SK-N-SH (cell line): ENCODE results near the gene ASPN. TPM values are rescaled to one million over a fixed set of nuclear protein-coding genes. Genes with fewer than 3 reads are reported as not detected.

Experiments
- CTCF ChIA-PET: fragments of 300-600, 350-600 bp; formaldehyde crosslinking; extraction: SDS; loops from one replicate; lab custom pipeline; 2021; lab: Yijun Ruan, JAX
- POLR2A ChIA-PET: fragments of 350-600 bp; sonication (Branson Sonifier 250); formaldehyde crosslinking; extraction: SDS; loops from one replicate; lab custom pipeline; 2020; ENCODE audit warnings: antibody characterized with exemption, inconsistent platforms; lab: Yijun Ruan, JAX
- DNase-seq: peaks from one replicate; pipeline ENCODE4 v3.0.0; 2012
- H2AFZ ChIP-seq: fragments of 200-600 bp; sonication (generic); 2 replicates; pipeline ENCODE4 v1.8.1; 2016; ENCODE audit warnings: antibody characterized with exemption, mild to moderate bottlenecking, low read depth
- H3F3A ChIP-seq: fragments of 200-600 bp; sonication (generic); replicated peaks from 2 replicates; pipeline ENCODE3; 2016; ENCODE audit warnings: antibody characterized with exemption, mild to moderate bottlenecking; ENCODE audit not compliant: insufficient read depth
- H3K27ac ChIP-seq, 2 experiments: fragments of 200-500 bp in 1 of 2; fragments of 200-600 bp in 1 of 2; sonication (Bioruptor generic) in 1 of 2; sonication (generic), shearing (Covaris generic) in 1 of 2; 2 replicates each; pipeline versions ENCODE4 v1.5.1 to v1.6.1; 2014 to 2016; ENCODE audit warnings: low read depth in 2 of 2, inconsistent platforms in 1 of 2, low read length in 1 of 2, mild to moderate bottlenecking in 1 of 2, mixed read lengths in 1 of 2
- H3K27me3 ChIP-seq: fragments of 200-600 bp; sonication (generic), shearing (Covaris generic); 2 replicates; pipeline ENCODE4 v1.6.1; 2016; ENCODE audit warnings: mixed run types; ENCODE audit not compliant: insufficient read depth
- H3K36me3 ChIP-seq, 2 experiments: fragments of 200-500 bp in 1 of 2; fragments of 200-600 bp in 1 of 2; sonication (Bioruptor generic) in 1 of 2; sonication (generic) in 1 of 2; replicated peaks in 1 of 2; 2 replicates each; pipeline versions ENCODE3 to v1.5.1; 2014 to 2016; ENCODE audit warnings: low read length in 1 of 2, mild to moderate bottlenecking in 1 of 2; ENCODE audit not compliant: insufficient read depth in 2 of 2, control insufficient read depth in 1 of 2
- H3K4me1 ChIP-seq, 2 experiments: fragments of 200-500 bp in 1 of 2; fragments of 200-600 bp in 1 of 2; sonication (Bioruptor generic) in 1 of 2; sonication (generic), shearing (Covaris generic) in 1 of 2; 2 replicates each; pipeline versions ENCODE4 v1.5.1 to v1.6.1; 2014 to 2016; ENCODE audit warnings: low read depth in 1 of 2, low read length in 1 of 2, mixed run types in 1 of 2; ENCODE audit not compliant: insufficient read depth in 2 of 2, control insufficient read depth in 1 of 2
- H3K4me2 ChIP-seq: fragments of 200-600 bp; sonication (generic), shearing (Covaris generic); 2 replicates; pipeline ENCODE4 v1.6.1; 2017; ENCODE audit warnings: mixed run types
- H3K4me3 ChIP-seq, 2 experiments: fragments of 200-500 bp in 1 of 2; fragments of 200-600 bp in 1 of 2; sonication (Bioruptor generic) in 1 of 2; sonication (generic), shearing (Covaris generic) in 1 of 2; 2 replicates each; pipeline versions ENCODE4 v1.5.1 to v1.8.1; 2014 to 2016; ENCODE audit warnings: low read depth in 2 of 2, inconsistent platforms in 1 of 2, low read length in 1 of 2, mild to moderate bottlenecking in 1 of 2, mixed read lengths in 1 of 2, moderate library complexity in 1 of 2
- H3K79me2 ChIP-seq: fragments of 200-600 bp; sonication (generic); 2 replicates; pipeline ENCODE4 v1.8.1; 2017; ENCODE audit warnings: mild to moderate bottlenecking; ENCODE audit not compliant: insufficient read depth
- H3K9ac ChIP-seq: fragments of 200-600 bp; sonication (generic); 2 replicates; pipeline ENCODE4 v1.6.1; 2017; ENCODE audit warnings: mixed run types
- H3K9me2 ChIP-seq: fragments of 200-600 bp; sonication (generic); 2 replicates; pipeline ENCODE4 v1.6.1; 2017; ENCODE audit warnings: mixed run types
- H3K9me3 ChIP-seq: fragments of 200-600 bp; sonication (generic); 2 replicates; pipeline ENCODE4 v1.6.1; 2017; ENCODE audit warnings: mixed run types, mild to moderate bottlenecking, moderate library complexity
- H4K20me1 ChIP-seq: fragments of 200-600 bp; sonication (generic); 2 replicates; pipeline ENCODE4 v1.6.1; 2017; ENCODE audit warnings: mild to moderate bottlenecking, mixed run types; ENCODE audit not compliant: insufficient read depth
- ELF1 ChIP-seq: IDR thresholded peaks from 2 replicates; pipeline ENCODE4 v1.4.0; 2012
- EP300 ChIP-seq, 2 experiments: IDR thresholded peaks; 2 replicates each; pipeline versions ENCODE4 v1.4.0 to v1.6.1; 2012; ENCODE audit warnings: borderline replicate concordance in 1 of 2, low read depth in 1 of 2, low read length in 1 of 2
- FOSL2 ChIP-seq: IDR thresholded peaks from 2 replicates; pipeline ENCODE4 v1.4.0; 2012; ENCODE audit warnings: low read depth, mild to moderate bottlenecking, moderate library complexity, borderline replicate concordance
- FOXJ3 ChIP-seq: sonication (generic); formaldehyde crosslinking; IDR thresholded peaks from 2 replicates; pipeline ENCODE4 v1.5.1; 2020; ENCODE audit warnings: mild to moderate bottlenecking, missing genetic modification reagents
- FOXM1 ChIP-seq: IDR thresholded peaks from 2 replicates; pipeline ENCODE4 v1.4.0; 2012; ENCODE audit warnings: low read depth, mild to moderate bottlenecking
- IRF3 ChIP-seq: fragments of 150-350 bp; IDR thresholded peaks from 2 replicates; pipeline ENCODE4 v1.6.1; 2016; ENCODE audit warnings: mild to moderate bottlenecking, low read depth, low read length
- MAX ChIP-seq: IDR thresholded peaks from 2 replicates; pipeline ENCODE4 v1.4.0; 2012; ENCODE audit warnings: low read depth
- MEF2A ChIP-seq: IDR thresholded peaks from 2 replicates; pipeline ENCODE4 v1.4.0; 2012; ENCODE audit warnings: low read depth, borderline replicate concordance
- MXI1 ChIP-seq: IDR thresholded peaks from 2 replicates; pipeline ENCODE4 v1.6.1; 2012; ENCODE audit warnings: mild to moderate bottlenecking, low read depth, low read length, improper control_type of control experiment
- NFIC ChIP-seq: IDR thresholded peaks from 2 replicates; pipeline ENCODE4 v1.4.0; 2012; ENCODE audit warnings: borderline replicate concordance
- POLR2AphosphoS5 ChIP-seq: IDR thresholded peaks from 2 replicates; pipeline ENCODE4 v1.6.1; 2012; ENCODE audit warnings: low read depth, low read length
- RCOR1 ChIP-seq: fragments of 150-350 bp; IDR thresholded peaks from 2 replicates; pipeline ENCODE4 v1.6.1; 2017; ENCODE audit warnings: antibody characterized with exemption, low read length
- RFX5 ChIP-seq: IDR thresholded peaks from 2 replicates; pipeline ENCODE4 v1.6.1; 2012; ENCODE audit warnings: mild to moderate bottlenecking, improper control_type of control experiment, low read length
- RXRA ChIP-seq: IDR thresholded peaks from 2 replicates; pipeline ENCODE4 v1.4.0; 2012; ENCODE audit warnings: low read depth, mild to moderate bottlenecking, borderline replicate concordance
- SIN3A ChIP-seq: IDR thresholded peaks from 2 replicates; pipeline ENCODE4 v1.6.1; 2012; ENCODE audit warnings: low read depth, mild to moderate bottlenecking, low read length, moderate library complexity, borderline replicate concordance
- SMC3 ChIP-seq: IDR thresholded peaks from 2 replicates; pipeline ENCODE4 v1.6.1; 2012; ENCODE audit warnings: low read depth, low read length, improper control_type of control experiment
- TAF1 ChIP-seq: IDR thresholded peaks from 2 replicates; pipeline ENCODE4 v1.6.1; 2012; ENCODE audit warnings: low read depth, mild to moderate bottlenecking, low read length, moderate library complexity, borderline replicate concordance
- TEAD4 ChIP-seq: IDR thresholded peaks from 2 replicates; pipeline ENCODE4 v1.4.0; 2012; ENCODE audit warnings: mild to moderate bottlenecking, borderline replicate concordance; ENCODE audit not compliant: insufficient read depth
- WGBS: methylation state at CpG from one replicate; pipeline ENCODE4 v1.1.6; 2017; ENCODE audit warnings: low lambda C conversion rate; 5-methylcytosine and 5-hydroxymethylcytosine counted together
- polyA plus RNA-seq, 3 experiments: library from polyadenylated mRNA; depleted of rRNA; stranded (reverse); fragments of >200 nt; gene quantifications; 2 replicates each; pipeline ENCODE4 v1.2.3, GENCODE V29; 2012
- TF ChIP-seq, protein P1 (sequence below): IDR thresholded peaks from 2 replicates; pipeline ENCODE4 v1.4.0; 2012; ENCODE audit warnings: low read depth, borderline replicate concordance

ASPN gene
- polyA plus RNA-seq, 1 of the 3 experiments (the other 2 are of a cell fraction) = 0.76 TPM

- H3K4me3 ChIP-seq = no peak within 1 kb of the TSS
- peaks cover 5% of the 10 kb centered on the region for H3F3A ChIP-seq
- ChIA-PET CTCF (interaction anchor here (1.3 to 1.6 kb wide), 2 partner anchors 15 to 96 kb away, joined by 3 to 7 read pairs; no protein-coding TSS in a partner anchor), POLR2A (no interaction called here)
- DNase-seq = no peak
- H3K27ac ChIP-seq = peak within 1 kb of the TSS; percentile 70 to 77
- H3K9me3 ChIP-seq = no peaks in the 10 kb centered on the region
- no peak within 1 kb of the TSS for H3K9ac ChIP-seq
- no peaks in the 10 kb centered on the region for H3K9me2 ChIP-seq
- peak within 1 kb of the TSS; percentile 22; the same call in 1 of the 2 replicates for H3K4me2 ChIP-seq
- no peaks in the 10 kb centered on the region for H3K79me2 ChIP-seq
- no peak for TF ChIP-seq RXRA
- no peak for TF ChIP-seq RCOR1
- TF ChIP-seq FOSL2 = no peak
- TF ChIP-seq NFIC = no peak
- no peak for TF ChIP-seq FOXM1
- no peak for TF ChIP-seq FOXJ3
- no peak for TF ChIP-seq TEAD4
- TF ChIP-seq POLR2AphosphoS5 = no peak
- no peak for TF ChIP-seq MEF2A
- TF ChIP-seq IRF3 = no peak
- no peak for TF ChIP-seq MXI1
- TF ChIP-seq ELF1 = no peak
- TF ChIP-seq SIN3A = no peak
- TF ChIP-seq TAF1 = no peak
- TF ChIP-seq EP300 (IDR thresholded peaks at IDR 0.05; ENCODE audit: borderline replicate concordance in 1 of 2, low read depth in 1 of 2, low read length in 1 of 2) = no peak
- no peak for TF ChIP-seq RFX5
- peak within 1 kb of the TSS; percentile 73 for H2AFZ ChIP-seq
- no peaks in the 10 kb centered on the region for H4K20me1 ChIP-seq
- WGBS = 39% methylated on average over 1 of the region's 1 CpG
- no peaks in the 10 kb centered on the region for H3K36me3 ChIP-seq
- no peaks in the 10 kb centered on the region for H3K27me3 ChIP-seq
- peaks cover 9 to 16% of the 10 kb centered on the region in 2 experiments for H3K4me1 ChIP-seq
Observed at GRCh38 chr9:92424340-92424739, 58.0 kb downstream of the ASPN start, which contains the start of gene OMD. TSS of gene OMD (minus strand) at chr9:92424471. CDS start at chr9:92417558, 6,913 bp downstream.

- Histone ChIP-seq H3K4me1 (peaks cover 9 to 16% of the 10 kb centered on the region in 2 experiments), H2AFZ (no peak overlapping the region; the same call in 1 of the 2 replicates), H3K36me3 (no peaks in the 10 kb centered on the region), H3K27ac (peak overlapping the region in 1 of 2 experiments; percentile 45; a peak in 1 of 4 replicates), H3K4me3 (no peak overlapping the region), H3K9me2 (no peaks in the 10 kb centered on the region), H3K9me3 (no peaks in the 10 kb centered on the region), H3F3A (peaks cover 5% of the 10 kb centered on the region), H3K9ac (no peak overlapping the region), H4K20me1 (no peaks in the 10 kb centered on the region), H3K79me2 (no peaks in the 10 kb centered on the region), H3K27me3 (no peaks in the 10 kb centered on the region), H3K4me2 (no peak overlapping the region)
- WGBS = 94% methylated on average over 2 of the region's 2 CpGs
- TF ChIP-seq FOXM1 = no peak
- no peak for TF ChIP-seq RFX5
- TF ChIP-seq, protein P1, sequence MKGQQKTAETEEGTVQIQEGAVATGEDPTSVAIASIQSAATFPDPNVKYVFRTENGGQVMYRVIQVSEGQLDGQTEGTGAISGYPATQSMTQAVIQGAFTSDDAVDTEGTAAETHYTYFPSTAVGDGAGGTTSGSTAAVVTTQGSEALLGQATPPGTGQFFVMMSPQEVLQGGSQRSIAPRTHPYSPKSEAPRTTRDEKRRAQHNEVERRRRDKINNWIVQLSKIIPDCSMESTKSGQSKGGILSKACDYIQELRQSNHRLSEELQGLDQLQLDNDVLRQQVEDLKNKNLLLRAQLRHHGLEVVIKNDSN = no peak
- TF ChIP-seq SMC3 = no peak
- no peak for TF ChIP-seq RXRA
- TF ChIP-seq MAX = no peak
- no peak for DNase-seq
- ChIA-PET POLR2A (no interaction called here), CTCF (no interaction called here)
Observed at GRCh38 chr9:92423612-92424011, 58.7 kb downstream of the ASPN start.
